Endothelial cell of umbilical vein (primary cell): ENCODE results near the gene ADAMTS6. TPM values are rescaled to one million over a fixed set of nuclear protein-coding genes. Genes with fewer than 3 reads are reported as not detected.

Source experiments
- BruUV-seq: library from RNA; stranded (reverse); fragments of 400-500 nt; replicated peaks from 2 replicates; lab custom pipeline; 2021; lab: Mats Ljungman, UMichigan
- CTCF ChIA-PET: fragments of 300-600, 350-600 bp; sonication (Branson Sonifier 250); formaldehyde crosslinking; loops from one replicate; lab custom pipeline; 2021; ENCODE audit warnings: antibody characterized with exemption, inconsistent platforms; lab: Charles Lee
- POLR2A ChIA-PET: fragments of 300-600, 350-600 bp; sonication (Branson Sonifier 250); formaldehyde crosslinking; loops from one replicate; lab custom pipeline; 2021; ENCODE audit warnings: antibody characterized with exemption, inconsistent platforms; lab: Charles Lee
- DNase-seq: peaks from one replicate; pipeline ENCODE4 v3.0.0-alpha.2; 2011; ENCODE audit warnings: low read depth, low spot score
- FAIRE-seq: peaks from 2 replicates; lab custom pipeline; 2011; peaks lifted over from hg19 to GRCh38; lab: Jason Lieb, UNC
- H2AFZ ChIP-seq: 2 replicates; pipeline ENCODE4 v1.6.0; 2012; ENCODE audit warnings: low read depth, low read length, control low read depth, inconsistent platforms
- H3K27ac ChIP-seq: 2 replicates; pipeline ENCODE4 v1.5.1; 2011; ENCODE audit warnings: low read depth, mild to moderate bottlenecking, control low read depth, low read length, moderate library complexity; ENCODE audit not compliant: insufficient read depth
- H3K27me3 ChIP-seq, 2 experiments: 2 replicates each; pipeline versions ENCODE4 v1.6.0 to v1.6.1; 2011; ENCODE audit warnings: low read length in 2 of 2, mixed read lengths in 1 of 2; ENCODE audit not compliant: control insufficient read depth in 2 of 2, insufficient read depth in 2 of 2
- H3K36me3 ChIP-seq, 2 experiments: 2 replicates in 1 of 2; 3 replicates in 1 of 2; pipeline ENCODE4 v1.5.1; 2011; ENCODE audit warnings: low read length in 2 of 2, mild to moderate bottlenecking in 1 of 2, moderate library complexity in 1 of 2; ENCODE audit not compliant: control insufficient read depth in 2 of 2, insufficient read depth in 2 of 2; ENCODE audit errors: extremely low read depth in 1 of 2
- H3K4me1 ChIP-seq: 3 replicates; pipeline ENCODE4 v1.5.1; 2011; ENCODE audit warnings: mild to moderate bottlenecking, low read length; ENCODE audit not compliant: control insufficient read depth, insufficient read depth; ENCODE audit errors: extremely low read depth
- H3K4me2 ChIP-seq: 2 replicates; pipeline ENCODE4 v1.6.1; 2011; ENCODE audit warnings: low read length, control low read depth, mixed read lengths; ENCODE audit not compliant: insufficient read depth
- H3K4me3 ChIP-seq, 3 experiments: fragments of 200-600 bp in 1 of 3; sonication (generic), shearing (Covaris generic) in 1 of 3; replicated peaks in 1 of 3; 2 replicates each; pipeline ENCODE4 v1.5.1; 2011 to 2016; ENCODE audit warnings: control low read depth in 3 of 3, low read length in 3 of 3, mild to moderate bottlenecking in 2 of 3, inconsistent platforms in 1 of 3, low read depth in 1 of 3, moderate library complexity in 1 of 3; ENCODE audit not compliant: insufficient read depth in 1 of 3
- H3K79me2 ChIP-seq: 2 replicates; pipeline ENCODE4 v1.6.0; 2012; ENCODE audit warnings: low read length, inconsistent platforms; ENCODE audit not compliant: control insufficient read depth, insufficient read depth
- H3K9ac ChIP-seq: replicated peaks from 2 replicates; pipeline ENCODE3; 2011; ENCODE audit warnings: low read length, control low read depth; ENCODE audit not compliant: insufficient read depth; ENCODE audit errors: extremely low read depth
- H3K9me1 ChIP-seq: replicated peaks from 3 replicates; pipeline ENCODE4 v1.6.0; 2011; ENCODE audit warnings: mild to moderate bottlenecking, low read length; ENCODE audit not compliant: control insufficient read depth, insufficient read depth; ENCODE audit errors: extremely low read depth
- H3K9me3 ChIP-seq: replicated peaks from 2 replicates; pipeline ENCODE4 v1.5.1; 2012; ENCODE audit warnings: low read length, inconsistent platforms; ENCODE audit not compliant: control insufficient read depth, insufficient read depth
- H4K20me1 ChIP-seq: replicated peaks from 2 replicates; pipeline ENCODE3; 2011; ENCODE audit warnings: mild to moderate bottlenecking, low read length; ENCODE audit not compliant: control insufficient read depth, insufficient read depth; ENCODE audit errors: extremely low read depth
- EZH2 ChIP-seq: IDR thresholded peaks from 2 replicates; pipeline ENCODE4 v1.6.1; 2012; ENCODE audit warnings: borderline replicate concordance, low read depth, mild to moderate bottlenecking, moderate library complexity, low read length, inconsistent platforms; ENCODE audit not compliant: severe bottlenecking
- JUN ChIP-seq: IDR thresholded peaks from 2 replicates; pipeline ENCODE4 v1.6.1; 2011; ENCODE audit warnings: borderline replicate concordance, low read depth; ENCODE audit not compliant: insufficient read length, insufficient read depth
- MYC ChIP-seq: IDR thresholded peaks from one replicate; pipeline ENCODE4 v1.6.1; 2011; ENCODE audit warnings: mild to moderate bottlenecking, low read depth, low read length
- POLR2AphosphoS5 ChIP-seq: IDR thresholded peaks from 2 replicates; pipeline ENCODE4 v1.6.1; 2012; ENCODE audit warnings: low read depth, mild to moderate bottlenecking, control low read depth, low read length, moderate library complexity; ENCODE audit not compliant: insufficient read depth
- dilution Hi-C: fragments of 300-500 bp; cut with MboI; formaldehyde crosslinking; loops from one replicate; pipeline ENCODE4 v1.15.0; 2019; ENCODE audit warnings: low sequenced_read_pairs; ENCODE audit not compliant: extremely low pct_ligation_motif_present
- intact Hi-C: fragments of 100-400 bp; cut with micrococcal nuclease; formaldehyde crosslinking; loops from one replicate; pipeline ENCODE4 v1.10.0; 2022
- polyA plus RNA-seq, 4 experiments: library from polyadenylated mRNA; depleted of rRNA in 3 of 4; stranded (reverse) in 3 of 4; unstranded in 1 of 4; fragments of >200 nt; gene quantifications; 2 replicates each; pipeline versions ENCODE4 v1.2.1 to v1.2.3, GENCODE V29; 2011 to 2012; ENCODE audit warnings: missing spikeins in 1 of 4
- total RNA-seq: library from RNA; stranded (reverse); gene quantifications from 2 replicates; pipeline ENCODE4 v1.2.3, GENCODE V29; 2021
- TF ChIP-seq, protein P1 (sequence below), 2 donors: IDR thresholded peaks; 1 replicate in 1 of 2; 2 replicates in 1 of 2; pipeline ENCODE4 v1.5.1; 2011; ENCODE audit warnings: low read length in 2 of 2, mild to moderate bottlenecking in 2 of 2, moderate library complexity in 2 of 2, control low read depth in 1 of 2, inconsistent platforms in 1 of 2, low read depth in 1 of 2; ENCODE audit not compliant: insufficient read depth in 1 of 2; ENCODE audit errors: extremely low read depth in 1 of 2

ADAMTS6 gene
- total and polyA plus RNA-seq, 2 donors (not counting 3 experiments of a cell fraction or from before 2014, with no cell fraction given): 20.4 to 43.4 TPM

DNA sequence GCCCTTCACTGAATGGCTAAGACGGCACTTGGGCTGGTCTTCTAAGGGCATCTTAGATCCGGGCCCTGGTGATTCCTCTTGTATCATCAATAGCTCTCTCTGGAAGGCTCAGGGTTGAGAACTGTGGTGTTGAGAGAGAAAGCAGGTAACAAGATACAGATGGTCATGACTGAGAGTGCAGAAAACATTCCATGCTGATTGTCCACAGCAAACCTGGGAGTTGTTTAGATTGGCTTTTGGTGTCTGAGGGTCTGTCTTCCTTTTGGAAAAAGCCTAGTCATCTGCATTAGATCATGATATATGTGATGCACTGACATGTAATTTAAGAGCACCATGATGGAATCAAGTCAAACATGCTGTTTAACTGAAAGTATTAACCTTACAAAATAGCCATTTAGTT, 331.9 kb downstream of the ADAMTS6 start:
- ChIA-PET POLR2A (no interaction called here), CTCF (no interaction called here)
- Histone ChIP-seq H3K27ac (no peak overlapping the region), H3K4me2 (no peak overlapping the region), H3K9me3 (no peaks in the 10 kb centered on the region), H3K4me1 (no peaks in the 10 kb centered on the region), H3K9ac (no peak overlapping the region), H3K36me3 (peaks cover 0 to 5% of the 10 kb centered on the region in 2 experiments), H3K9me1 (no peaks in the 10 kb centered on the region), H4K20me1 (no peaks in the 10 kb centered on the region), H3K4me3 (no peak overlapping the region), H3K79me2 (no peaks in the 10 kb centered on the region), H3K27me3 (no peaks in the 10 kb centered on the region), H2AFZ (no peak overlapping the region)
- DNase-seq (no peak), FAIRE-seq (no peak)
- TF ChIP-seq JUN: no peak
- TF ChIP-seq POLR2AphosphoS5: no peak
- TF ChIP-seq EZH2: no peak
- TF ChIP-seq, protein P1, sequence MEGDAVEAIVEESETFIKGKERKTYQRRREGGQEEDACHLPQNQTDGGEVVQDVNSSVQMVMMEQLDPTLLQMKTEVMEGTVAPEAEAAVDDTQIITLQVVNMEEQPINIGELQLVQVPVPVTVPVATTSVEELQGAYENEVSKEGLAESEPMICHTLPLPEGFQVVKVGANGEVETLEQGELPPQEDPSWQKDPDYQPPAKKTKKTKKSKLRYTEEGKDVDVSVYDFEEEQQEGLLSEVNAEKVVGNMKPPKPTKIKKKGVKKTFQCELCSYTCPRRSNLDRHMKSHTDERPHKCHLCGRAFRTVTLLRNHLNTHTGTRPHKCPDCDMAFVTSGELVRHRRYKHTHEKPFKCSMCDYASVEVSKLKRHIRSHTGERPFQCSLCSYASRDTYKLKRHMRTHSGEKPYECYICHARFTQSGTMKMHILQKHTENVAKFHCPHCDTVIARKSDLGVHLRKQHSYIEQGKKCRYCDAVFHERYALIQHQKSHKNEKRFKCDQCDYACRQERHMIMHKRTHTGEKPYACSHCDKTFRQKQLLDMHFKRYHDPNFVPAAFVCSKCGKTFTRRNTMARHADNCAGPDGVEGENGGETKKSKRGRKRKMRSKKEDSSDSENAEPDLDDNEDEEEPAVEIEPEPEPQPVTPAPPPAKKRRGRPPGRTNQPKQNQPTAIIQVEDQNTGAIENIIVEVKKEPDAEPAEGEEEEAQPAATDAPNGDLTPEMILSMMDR (IDR thresholded peaks at IDR 0.05; ENCODE audit: extremely low read depth in 1 of 2, insufficient read depth in 1 of 2, low read depth in 1 of 2, low read length in 2 of 2): no peak
- no peak for TF ChIP-seq MYC
- no TSS peak for BruUV-seq
- intact Hi-C loops (no loop called here), dilution Hi-C loops (no loop called here)
